OCI-LY1 (cell line): ENCODE measurements around the gene BOC.

Experiments used
- EZH2 ChIP-seq: fragments of 200-600 bp; sonication (generic), shearing (Covaris generic); IDR thresholded peaks from 2 replicates; pipeline ENCODE4 v1.8.0; 2017; ENCODE audit warnings: borderline replicate concordance, mixed run types, mild to moderate bottlenecking, antibody characterized with exemption, low read length, moderate library complexity, mixed read lengths
- TF ChIP-seq, protein P1 (sequence below): fragments of 200-600 bp; sonication (generic), shearing (Covaris generic); IDR thresholded peaks from 2 replicates; pipeline ENCODE4 v1.5.1; 2017; ENCODE audit warnings: mild to moderate bottlenecking, antibody characterized with exemption, low read length, moderate library complexity, mixed read lengths

GRCh38 chr3:113233497-113233896 lies 22.1 kb downstream of the BOC start:
- TF ChIP-seq, protein P1, sequence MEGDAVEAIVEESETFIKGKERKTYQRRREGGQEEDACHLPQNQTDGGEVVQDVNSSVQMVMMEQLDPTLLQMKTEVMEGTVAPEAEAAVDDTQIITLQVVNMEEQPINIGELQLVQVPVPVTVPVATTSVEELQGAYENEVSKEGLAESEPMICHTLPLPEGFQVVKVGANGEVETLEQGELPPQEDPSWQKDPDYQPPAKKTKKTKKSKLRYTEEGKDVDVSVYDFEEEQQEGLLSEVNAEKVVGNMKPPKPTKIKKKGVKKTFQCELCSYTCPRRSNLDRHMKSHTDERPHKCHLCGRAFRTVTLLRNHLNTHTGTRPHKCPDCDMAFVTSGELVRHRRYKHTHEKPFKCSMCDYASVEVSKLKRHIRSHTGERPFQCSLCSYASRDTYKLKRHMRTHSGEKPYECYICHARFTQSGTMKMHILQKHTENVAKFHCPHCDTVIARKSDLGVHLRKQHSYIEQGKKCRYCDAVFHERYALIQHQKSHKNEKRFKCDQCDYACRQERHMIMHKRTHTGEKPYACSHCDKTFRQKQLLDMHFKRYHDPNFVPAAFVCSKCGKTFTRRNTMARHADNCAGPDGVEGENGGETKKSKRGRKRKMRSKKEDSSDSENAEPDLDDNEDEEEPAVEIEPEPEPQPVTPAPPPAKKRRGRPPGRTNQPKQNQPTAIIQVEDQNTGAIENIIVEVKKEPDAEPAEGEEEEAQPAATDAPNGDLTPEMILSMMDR: no peak
- no peak for TF ChIP-seq EZH2
